Testis (tissue), 3 donors: ENCODE measurements around the gene BMPR1B. TPM values are rescaled to one million over a fixed set of nuclear protein-coding genes. Genes with fewer than 3 reads are reported as not detected.

Experiments used
- DNase-seq: peaks from one replicate; pipeline ENCODE4 v3.0.0-alpha.2; 2019
- H3K27ac ChIP-seq, 2 donors: fragments of 200-600 bp; sonication (generic); one replicate each; pipeline ENCODE4 v1.5.1; 2019
- H3K27me3 ChIP-seq: fragments of 200-600 bp; sonication (generic); one replicate; pipeline ENCODE4 v1.5.1; 2019
- H3K36me3 ChIP-seq: fragments of 200-600 bp; sonication (generic); one replicate; pipeline ENCODE4 v1.5.1; 2017; ENCODE audit warnings: low read depth; ENCODE audit errors: missing control alignments
- H3K4me1 ChIP-seq: fragments of 200-600 bp; sonication (generic); one replicate; pipeline ENCODE4 v1.5.1; 2019
- H3K4me3 ChIP-seq, 2 donors: fragments of 200-600 bp; sonication (generic); one replicate each; pipeline ENCODE4 v1.5.1; 2017 to 2019
- H3K9me3 ChIP-seq: fragments of 200-600 bp; sonication (generic); one replicate; pipeline ENCODE4 v1.5.1; 2017
- POLR2A ChIP-seq: fragments of 450-650 bp; IDR thresholded peaks from one replicate; pipeline ENCODE4 v1.6.1; 2017; ENCODE audit warnings: antibody characterized with exemption, mild to moderate bottlenecking, moderate library complexity
- WGBS, 2 donors: methylation state at CpG; one replicate each; pipeline ENCODE4 v1.1.5; 2018; 5-methylcytosine and 5-hydroxymethylcytosine counted together
- intact Hi-C: fragments of 100-400 bp; cut with DNase I; formaldehyde crosslinking; loops from one replicate; pipeline ENCODE4 v1.15.1; 2023; ENCODE audit warnings: low total_unique reads
- polyA plus RNA-seq: library from polyadenylated mRNA; stranded (reverse); fragments of 350-450 nt; fragmentation: Illumina TruSeq; extraction: RNeasy Lipid Tissue Mini Kit (QIAGEN cat#74804); gene quantifications from one replicate; pipeline ENCODE4 v1.2.3, GENCODE V29; 2014; ENCODE audit warnings: low read depth, low replicate concordance; ENCODE audit not compliant: insufficient read depth
- total RNA-seq, 2 donors: library from RNA; depleted of rRNA; stranded (reverse); fragments of >200 nt; gene quantifications; one replicate each; pipeline ENCODE4 v1.2.3, GENCODE V29; 2016
- TF ChIP-seq, protein P1 (sequence below), 3 experiments: fragments of 450-650 bp in 2 of 3; fragments of 200-600 bp in 1 of 3; sonication (generic) in 1 of 3; IDR thresholded peaks; one replicate each; pipeline ENCODE4 v1.5.1; 2016 to 2019; ENCODE audit warnings: antibody characterized with exemption in 3 of 3, mild to moderate bottlenecking in 2 of 3, moderate library complexity in 1 of 3

The BMPR1B gene
- total and polyA plus RNA-seq, 3 donors from 2014 or later, result 7.5 to 13.0 (median 9.1) TPM

DNA sequence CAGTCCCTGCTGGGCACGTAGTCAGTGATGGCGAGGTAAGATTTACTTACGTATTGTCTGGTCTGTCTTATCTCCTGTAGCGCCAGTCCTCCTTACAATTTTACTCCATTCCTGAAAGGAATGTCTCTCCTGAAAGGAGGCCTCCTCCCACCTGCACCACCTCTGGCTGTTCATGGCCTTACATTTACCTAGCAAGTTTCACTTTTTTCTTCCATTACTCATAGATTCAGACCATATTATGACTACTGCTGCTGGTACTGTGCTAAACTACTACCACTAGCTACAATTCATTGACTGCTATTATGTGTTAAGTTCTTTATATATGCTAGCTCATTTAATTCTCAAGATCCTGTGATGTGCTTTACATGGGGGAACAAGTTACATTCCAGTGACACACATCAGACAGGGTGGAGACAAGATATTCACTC is 189.9 kb downstream of the BMPR1B start:
- no peaks in the 10 kb centered on the region for H3K36me3 ChIP-seq
- no peak overlapping the region for H3K4me3 ChIP-seq
- H3K4me1 ChIP-seq, result no peaks in the 10 kb centered on the region
- 78 to 83% methylated on average over 4 of the region's 4 CpGs for WGBS, 2 donors
- no peaks in the 10 kb centered on the region for H3K9me3 ChIP-seq
- H3K27ac ChIP-seq, result no peak overlapping the region
- TF ChIP-seq POLR2A, result no peak
- TF ChIP-seq, protein P1, sequence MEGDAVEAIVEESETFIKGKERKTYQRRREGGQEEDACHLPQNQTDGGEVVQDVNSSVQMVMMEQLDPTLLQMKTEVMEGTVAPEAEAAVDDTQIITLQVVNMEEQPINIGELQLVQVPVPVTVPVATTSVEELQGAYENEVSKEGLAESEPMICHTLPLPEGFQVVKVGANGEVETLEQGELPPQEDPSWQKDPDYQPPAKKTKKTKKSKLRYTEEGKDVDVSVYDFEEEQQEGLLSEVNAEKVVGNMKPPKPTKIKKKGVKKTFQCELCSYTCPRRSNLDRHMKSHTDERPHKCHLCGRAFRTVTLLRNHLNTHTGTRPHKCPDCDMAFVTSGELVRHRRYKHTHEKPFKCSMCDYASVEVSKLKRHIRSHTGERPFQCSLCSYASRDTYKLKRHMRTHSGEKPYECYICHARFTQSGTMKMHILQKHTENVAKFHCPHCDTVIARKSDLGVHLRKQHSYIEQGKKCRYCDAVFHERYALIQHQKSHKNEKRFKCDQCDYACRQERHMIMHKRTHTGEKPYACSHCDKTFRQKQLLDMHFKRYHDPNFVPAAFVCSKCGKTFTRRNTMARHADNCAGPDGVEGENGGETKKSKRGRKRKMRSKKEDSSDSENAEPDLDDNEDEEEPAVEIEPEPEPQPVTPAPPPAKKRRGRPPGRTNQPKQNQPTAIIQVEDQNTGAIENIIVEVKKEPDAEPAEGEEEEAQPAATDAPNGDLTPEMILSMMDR (IDR thresholded peaks at IDR 0.05), result no peak
- intact Hi-C loops, result no loop called here
- H3K27me3 ChIP-seq, result no peaks in the 10 kb centered on the region
- DNase-seq, result no peak

- Histone ChIP-seq H3K36me3 (no peaks in the 10 kb centered on the region), H3K4me1 (no peaks in the 10 kb centered on the region), H3K4me3 (no peak overlapping the region), H3K27ac (no peak overlapping the region), H3K27me3 (no peaks in the 10 kb centered on the region), H3K9me3 (no peaks in the 10 kb centered on the region)
- intact Hi-C loops, result no loop called here
- 83 to 99% methylated on average over 2 of the region's 2 CpGs for WGBS, 2 donors
- TF ChIP-seq, protein P1 (IDR thresholded peaks at IDR 0.05), result no peak
- TF ChIP-seq POLR2A, result no peak
- DNase-seq, result no peak
Measured at GRCh38 chr4:94954251-94954650, 196.5 kb downstream of the BMPR1B start.

DNA sequence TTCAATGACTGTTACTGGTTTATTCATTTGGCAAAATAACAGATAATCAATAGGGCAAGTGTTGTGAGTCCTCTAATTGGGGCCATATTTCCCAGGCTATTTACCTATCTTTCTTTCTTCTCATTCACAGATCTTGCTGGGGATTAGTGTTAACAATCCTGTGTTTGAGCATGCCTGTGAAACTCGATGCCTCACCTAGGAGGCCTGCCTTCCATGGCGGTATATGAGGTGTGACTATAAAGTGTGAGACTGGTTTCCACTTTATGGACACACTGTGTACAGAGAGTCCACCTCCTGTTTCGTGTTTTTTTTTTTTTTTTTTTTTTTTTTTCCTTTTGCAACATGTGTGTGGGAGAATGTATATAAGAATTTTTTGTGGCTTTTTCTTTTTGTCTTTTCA is 199.3 kb downstream of the BMPR1B start:
- Histone ChIP-seq H3K27me3 (no peaks in the 10 kb centered on the region), H3K36me3 (no peaks in the 10 kb centered on the region), H3K27ac (no peak overlapping the region), H3K4me3 (no peak overlapping the region), H3K4me1 (no peaks in the 10 kb centered on the region), H3K9me3 (no peaks in the 10 kb centered on the region)
- DNase-seq, result no peak
- TF ChIP-seq POLR2A, result no peak
- TF ChIP-seq, protein P1 (IDR thresholded peaks at IDR 0.05), result no peak
- 70 to 75% methylated on average over 3 of the region's 3 CpGs for WGBS, 2 donors
- intact Hi-C loops, result no loop called here

DNA sequence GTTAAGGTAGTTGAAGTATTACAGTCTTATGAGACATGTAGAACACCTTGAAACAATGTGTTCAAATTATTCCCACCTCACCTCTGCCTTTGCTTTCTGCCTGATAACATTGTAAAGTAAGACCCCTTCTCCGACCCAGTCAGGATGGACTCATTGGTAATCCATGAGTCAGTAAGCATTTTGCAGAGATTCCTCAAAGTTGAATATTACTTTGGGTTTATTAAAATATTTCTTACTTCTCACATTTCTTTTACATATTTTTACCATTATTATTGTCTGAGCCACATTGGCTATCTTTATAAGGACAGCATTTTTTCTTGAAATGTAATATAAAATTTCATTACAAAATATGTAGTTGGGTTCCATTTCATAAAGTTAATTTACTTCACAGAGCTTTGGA is 201.6 kb downstream of the BMPR1B start:
- no peak for DNase-seq
- intact Hi-C loops, result no loop called here
- Histone ChIP-seq H3K4me3 (no peak overlapping the region), H3K36me3 (no peaks in the 10 kb centered on the region), H3K27ac (no peak overlapping the region), H3K27me3 (no peaks in the 10 kb centered on the region), H3K9me3 (no peaks in the 10 kb centered on the region), H3K4me1 (no peaks in the 10 kb centered on the region)
- 93% methylated on average over 1 of the region's 1 CpG for WGBS, 2 donors
- no peak for TF ChIP-seq POLR2A
- TF ChIP-seq, protein P1 (IDR thresholded peaks at IDR 0.05), result no peak

DNA sequence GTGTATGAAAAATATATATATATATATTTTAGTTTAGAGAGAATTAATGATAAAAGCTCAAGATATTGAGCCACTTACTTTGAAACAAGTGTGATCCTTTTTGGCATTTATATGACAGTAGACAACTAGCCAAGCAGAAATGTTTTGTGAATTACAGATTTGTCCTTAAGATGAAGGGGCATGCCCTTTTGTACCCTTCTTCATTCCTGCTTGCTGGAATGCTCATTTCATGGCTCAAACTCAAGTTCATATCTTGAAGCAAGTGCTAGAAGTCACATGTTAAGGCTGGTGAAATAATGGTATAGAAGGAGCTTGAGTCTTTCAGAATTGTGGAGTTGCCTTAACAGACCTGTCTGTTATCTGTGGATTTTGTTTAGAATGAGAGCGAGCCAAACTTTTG is 203.0 kb downstream of the BMPR1B start:
- no peak for DNase-seq
- no peaks in the 10 kb centered on the region for H3K36me3 ChIP-seq
- intact Hi-C loops, result no loop called here
- H3K9me3 ChIP-seq, result no peaks in the 10 kb centered on the region
- WGBS, 2 donors, result 89 to 100% methylated on average over 1 of the region's 1 CpG
- no peak overlapping the region for H3K4me3 ChIP-seq
- no peaks in the 10 kb centered on the region for H3K4me1 ChIP-seq
- no peak overlapping the region for H3K27ac ChIP-seq
- no peaks in the 10 kb centered on the region for H3K27me3 ChIP-seq
- TF ChIP-seq, protein P1 (IDR thresholded peaks at IDR 0.05), result no peak
- no peak for TF ChIP-seq POLR2A
